ENCODE results near the gene EPS8L2.

The EPS8L2 gene

DNA sequence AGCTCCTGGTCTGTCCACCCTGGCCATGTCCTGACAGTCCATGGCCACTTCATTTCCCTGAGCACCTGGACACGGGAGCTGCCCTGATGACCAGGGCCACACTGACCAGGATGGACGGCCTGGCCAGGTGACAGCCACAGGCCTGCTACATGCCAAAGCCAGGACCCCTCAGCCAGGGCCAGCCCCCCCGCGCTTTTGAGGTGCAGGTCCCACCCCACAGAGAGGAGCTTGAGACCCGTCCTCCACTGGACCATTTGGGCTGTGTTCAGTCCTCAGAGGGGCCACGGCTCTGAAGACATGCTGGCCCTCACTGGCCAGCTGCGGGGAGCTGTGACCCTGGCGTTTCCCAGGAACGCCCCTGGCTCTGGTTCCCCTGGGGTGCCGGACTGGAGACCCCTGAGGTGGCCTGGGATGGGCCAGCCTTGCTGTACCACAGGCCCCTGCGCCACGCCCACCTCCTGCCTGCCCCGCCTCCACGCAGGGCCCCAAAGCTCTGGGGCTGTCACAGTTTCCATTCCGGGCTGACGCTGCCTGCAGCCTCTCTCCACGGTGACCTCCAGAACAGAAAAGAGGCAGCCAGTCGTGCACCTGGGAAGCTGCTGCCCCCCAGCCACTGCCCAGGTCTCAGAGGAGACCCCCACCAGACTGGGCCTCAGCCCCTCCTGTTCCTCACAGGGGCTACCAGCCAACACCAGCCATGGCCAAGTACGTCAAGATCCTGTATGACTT lies 18.2 kb downstream of the EPS8L2 start:
- no peak overlapping the region for H3K27ac ChIP-seq
- no peak for TF ChIP-seq CTCF (conservative IDR thresholded peaks at IDR 0.05)
- no peak for TF ChIP-seq ZFX (IDR thresholded peaks at IDR 0.05)

- no peak overlapping the region for H3K27ac ChIP-seq
- no peak for TF ChIP-seq CTCF (conservative IDR thresholded peaks at IDR 0.05)
- no peak for TF ChIP-seq ZFX (IDR thresholded peaks at IDR 0.05)
Measured at GRCh38 chr11:724778-725386, 18.9 kb downstream of the EPS8L2 start.

DNA sequence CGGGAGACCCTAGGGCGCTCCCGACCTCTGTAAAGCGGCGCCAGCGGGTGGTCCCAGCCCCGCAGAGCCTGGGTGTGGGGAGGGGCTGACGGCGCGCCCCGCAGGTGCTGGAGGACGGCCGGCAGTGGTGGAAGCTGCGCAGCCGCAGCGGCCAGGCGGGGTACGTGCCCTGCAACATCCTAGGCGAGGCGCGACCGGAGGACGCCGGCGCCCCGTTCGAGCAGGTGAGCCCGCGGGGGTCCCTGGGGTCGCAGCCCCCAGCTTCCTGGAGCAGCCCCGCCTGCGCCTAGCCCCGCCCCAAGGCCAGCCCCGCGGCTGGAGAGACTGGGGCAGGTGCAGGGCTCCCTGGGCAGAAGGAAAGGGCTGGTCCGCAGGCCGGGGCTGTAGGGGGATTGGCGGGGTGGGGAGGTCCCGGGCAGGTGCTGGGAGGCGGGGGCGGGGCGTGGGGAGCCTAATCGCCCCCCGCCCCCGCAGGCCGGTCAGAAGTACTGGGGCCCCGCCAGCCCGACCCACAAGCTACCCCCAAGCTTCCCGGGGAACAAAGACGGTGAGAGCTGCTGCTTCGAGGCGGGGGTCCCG lies 19.7 kb downstream of the EPS8L2 start:
- TF ChIP-seq CTCF (conservative IDR thresholded peaks at IDR 0.05): no peak
- no peak for TF ChIP-seq ZFX (IDR thresholded peaks at IDR 0.05)
- no peak overlapping the region for H3K27ac ChIP-seq

GRCh38 chr11:726278-727220 lies 20.5 kb downstream of the EPS8L2 start:
- no peak overlapping the region for H3K27ac ChIP-seq
- no peak for TF ChIP-seq ZFX (IDR thresholded peaks at IDR 0.05)
- TF ChIP-seq CTCF (conservative IDR thresholded peaks at IDR 0.05): no peak

- no peak overlapping the region for H3K27ac ChIP-seq
Measured at GRCh38 chr11:727281-727701, 21.3 kb downstream of the EPS8L2 start.

More at GRCh38 chr11:727281-727701, 21.3 kb downstream of the EPS8L2 start:
- TF ChIP-seq CTCF (conservative IDR thresholded peaks at IDR 0.05): no peak
